CD4-positive, alpha-beta T cell treated with Interferon alpha-2 for 1 hour (primary cell): ENCODE results near the gene PRTFDC1.
"Not testable (repeated sequence)": the region's sequence is repeated elsewhere in the genome, so short reads cannot be mapped to it uniquely, and the experiment has no call there.

Experiments
- DNase-seq, 2 donors: peaks; one replicate each; pipeline ENCODE4 v3.0.0-alpha.2; 2020 to 2022

PRTFDC1 gene

GRCh38 chr10:24929056-24929544 lies 23.3 kb downstream of the PRTFDC1 start:
- DNase-seq = no peak

GRCh38 chr10:24928163-24928562 lies 24.2 kb downstream of the PRTFDC1 start:
- DNase-seq = peak in 1 of 2 donors; percentile 11

- DNase-seq = no peak
Measured at GRCh38 chr10:24926557-24926956, 25.8 kb downstream of the PRTFDC1 start.

- DNase-seq = no peak
Measured at GRCh38 chr10:24925799-24926198, 26.6 kb downstream of the PRTFDC1 start.

GRCh38 chr10:24924483-24924882 lies 27.9 kb downstream of the PRTFDC1 start:
- not testable (repeated sequence) for DNase-seq

- not testable (repeated sequence) for DNase-seq
Measured at GRCh38 chr10:24922222-24922868, 30.1 kb downstream of the PRTFDC1 start.

GRCh38 chr10:24920907-24921881 lies 31.2 kb downstream of the PRTFDC1 start:
- peak; percentile 5 to 33 for DNase-seq

- DNase-seq = not testable (repeated sequence)
Measured at GRCh38 chr10:24920192-24920591, 32.2 kb downstream of the PRTFDC1 start.

- DNase-seq = not testable (repeated sequence)
Measured at GRCh38 chr10:24919629-24920028, 32.8 kb downstream of the PRTFDC1 start.

- no peak for DNase-seq
Measured at GRCh38 chr10:24917979-24918378, 34.4 kb downstream of the PRTFDC1 start.

GRCh38 chr10:24917493-24917892 lies 34.9 kb downstream of the PRTFDC1 start:
- no peak for DNase-seq

- DNase-seq = no peak
Measured at GRCh38 chr10:24916365-24916764, 36.0 kb downstream of the PRTFDC1 start.

GRCh38 chr10:24915304-24915703 lies 37.1 kb downstream of the PRTFDC1 start:
- DNase-seq = no peak

GRCh38 chr10:24914148-24914547 lies 38.3 kb downstream of the PRTFDC1 start:
- DNase-seq = no peak

- peak; percentile 20 to 23 for DNase-seq
Measured at GRCh38 chr10:24912215-24912614, 40.2 kb downstream of the PRTFDC1 start.

- no peak for DNase-seq
Measured at GRCh38 chr10:24911029-24911428, 41.4 kb downstream of the PRTFDC1 start.

- no peak for DNase-seq
Measured at GRCh38 chr10:24910574-24910973, 41.8 kb downstream of the PRTFDC1 start.

- DNase-seq = no peak
Measured at GRCh38 chr10:24908793-24909423, 43.5 kb downstream of the PRTFDC1 start.

- no peak for DNase-seq
Measured at GRCh38 chr10:24907956-24908355, 44.5 kb downstream of the PRTFDC1 start.

GRCh38 chr10:24906372-24906771 lies 46.0 kb downstream of the PRTFDC1 start:
- DNase-seq = no peak

- no peak for DNase-seq
Measured at GRCh38 chr10:24904824-24905223, 47.6 kb downstream of the PRTFDC1 start.

GRCh38 chr10:24902400-24902728 lies 50.0 kb downstream of the PRTFDC1 start:
- no peak for DNase-seq

GRCh38 chr10:24901686-24902399 lies 50.6 kb downstream of the PRTFDC1 start:
- no peak for DNase-seq
